Measurements from ENCODE around the gene STK11IP.

DNA sequence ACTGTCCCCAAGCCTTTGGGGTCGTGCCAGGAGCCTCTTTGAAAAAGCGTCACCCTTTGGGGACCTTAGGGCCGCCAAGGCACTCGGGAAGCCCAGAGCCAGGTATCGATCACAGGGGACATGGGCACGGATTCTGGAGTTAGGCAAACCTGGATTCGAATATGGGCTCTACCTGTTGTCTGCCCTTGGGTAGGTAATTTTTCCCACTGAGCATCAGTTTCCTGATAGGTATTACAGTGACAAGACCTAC is 44.6 kb upstream of the STK11IP start:
- TF ChIP-seq SMC3 (IDR thresholded peaks at IDR 0.05; ENCODE audit: low read depth, low read length) (no peak), CTCF (conservative IDR thresholded peaks at IDR 0.05; ENCODE audit: low read depth, low read length) (no peak), POLR2A (IDR thresholded peaks at IDR 0.05; ENCODE audit: low read depth, low read length) (no peak), RFX5 (IDR thresholded peaks at IDR 0.05; ENCODE audit: low read depth, low read length) (no peak), RCOR1 (IDR thresholded peaks at IDR 0.05; ENCODE audit: insufficient replicate concordance, low read length) (no peak), BHLHE40 (IDR thresholded peaks at IDR 0.05; ENCODE audit: low read depth, low read length) (no peak), MXI1 (IDR thresholded peaks at IDR 0.05; ENCODE audit: borderline replicate concordance, low read depth, low read length) (no peak), CHD1 (IDR thresholded peaks at IDR 0.05; ENCODE audit: low read depth, low read length) (no peak)

Measured in IMR-90 (cell line).